T-helper 9 cell (primary cell): Measurements from ENCODE around the gene COMMD3.

Source experiments
- DNase-seq: peaks from one replicate; pipeline ENCODE4 v3.0.0-alpha.2; 2020

COMMD3 gene

DNA sequence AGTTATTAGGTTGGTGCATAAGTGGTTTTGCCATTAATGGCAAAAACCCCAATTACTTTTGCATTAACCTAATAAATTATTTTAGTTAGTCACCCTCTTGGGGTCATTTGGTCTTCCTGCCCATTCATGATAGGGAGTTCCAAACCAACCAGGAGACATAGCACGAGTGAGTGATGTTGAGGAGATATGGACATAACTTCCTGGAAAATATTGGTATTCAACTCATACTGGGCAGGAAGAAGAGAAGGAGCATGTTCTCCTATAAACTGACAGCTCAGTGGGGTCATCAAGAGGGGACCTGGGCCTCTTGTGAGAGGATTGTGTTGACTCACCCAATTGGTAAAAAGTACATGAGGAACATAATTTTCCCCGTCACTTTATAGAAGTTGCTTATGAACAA is 52.8 kb downstream of the COMMD3 start:
- DNase-seq, result no peak

- no peak for DNase-seq
Observed at GRCh38 chr10:22369434-22370072, 53.4 kb downstream of the COMMD3 start.
